HCT116 (cell line): ENCODE data around the gene ANO6. TPM values are rescaled to one million over a fixed set of nuclear protein-coding genes. Genes with fewer than 3 reads are reported as not detected.

Experiments used
- ATAC-seq: fragments of 200-7000 bp; cut with Tn5 transposase; 2 replicates; pipeline ENCODE4 v1.9.1; 2020; ENCODE audit warnings: mild to moderate bottlenecking, moderate library complexity
- BruUV-seq: library from RNA; stranded (reverse); fragments of 400-500 nt; replicated peaks from 2 replicates; lab custom pipeline; 2021; lab: Mats Ljungman, UMichigan
- CTCF ChIA-PET: fragments of 300-600 bp; sonication (Branson Sonifier 250); formaldehyde crosslinking; loops from one replicate; lab custom pipeline; 2021; ENCODE audit warnings: antibody characterized with exemption; lab: Charles Lee
- POLR2A ChIA-PET: fragments of 300-600, 350-600 bp; sonication (Branson Sonifier 250); formaldehyde crosslinking; loops from one replicate; lab custom pipeline; 2021; ENCODE audit warnings: antibody characterized with exemption; lab: Charles Lee
- RAD21 ChIA-PET, 2 experiments: fragments of 300-600 bp; sonication (Branson Sonifier 250); formaldehyde crosslinking; loops; one replicate each; lab custom pipeline; 2023; ENCODE audit warnings: low total read pairs in 2 of 2; ENCODE audit not compliant: uncharacterized antibody in 2 of 2, unreplicated experiment in 2 of 2, low non-redundant PET in 1 of 2; lab: Charles Lee
- DNase-seq: peaks from one replicate; pipeline ENCODE4 v3.0.0-alpha.2; 2010; ENCODE audit warnings: low read depth, low spot score
- H2AFZ ChIP-seq: fragments of 200-600 bp; shearing (Covaris generic), sonication (generic); 2 replicates; pipeline ENCODE4 v1.6.1; 2017; ENCODE audit warnings: low read depth, mixed run types, mixed read lengths, antibody characterized with exemption, low read length; ENCODE audit not compliant: poor library complexity, severe bottlenecking
- H3K27ac ChIP-seq: 2 replicates; pipeline ENCODE4 v1.5.1; 2012; ENCODE audit warnings: low read depth, low read length
- H3K27me3 ChIP-seq: fragments of 200-600 bp; sonication (generic); 2 replicates; pipeline ENCODE4 v1.6.1; 2016; ENCODE audit warnings: mixed run types, low read length, mixed read lengths; ENCODE audit not compliant: insufficient read depth
- H3K36me3 ChIP-seq, 2 experiments: fragments of 200-500 bp in 1 of 2; fragments of 200-600 bp in 1 of 2; sonication (Bioruptor generic) in 1 of 2; sonication (generic) in 1 of 2; 2 replicates each; pipeline versions ENCODE4 v1.5.1 to v1.6.1; 2014 to 2016; ENCODE audit warnings: low read length in 2 of 2, inconsistent platforms in 1 of 2, mixed read lengths in 1 of 2, mixed run types in 1 of 2; ENCODE audit not compliant: insufficient read depth in 2 of 2, control insufficient read depth in 1 of 2
- H3K4me1 ChIP-seq, 2 experiments: fragments of 200-600 bp in 1 of 2; sonication (generic) in 1 of 2; 2 replicates each; pipeline versions ENCODE4 v1.5.1 to v1.6.1; 2012 to 2017; ENCODE audit warnings: low read length in 2 of 2, inconsistent platforms in 1 of 2, mild to moderate bottlenecking in 1 of 2, mixed read lengths in 1 of 2, mixed run types in 1 of 2, moderate library complexity in 1 of 2; ENCODE audit not compliant: insufficient read depth in 2 of 2, control insufficient read depth in 1 of 2
- H3K4me2 ChIP-seq: fragments of 200-600 bp; sonication (generic); 2 replicates; pipeline ENCODE4 v1.6.1; 2017; ENCODE audit warnings: mixed run types, low read length, mixed read lengths
- H3K4me3 ChIP-seq, 2 experiments: fragments of 200-600 bp in 1 of 2; sonication (generic) in 1 of 2; replicated peaks in 1 of 2; 2 replicates each; pipeline ENCODE4 v1.5.1; 2011 to 2016; ENCODE audit warnings: low read length in 2 of 2, control low read depth in 1 of 2, low read depth in 1 of 2, mild to moderate bottlenecking in 1 of 2, mixed read lengths in 1 of 2, mixed run types in 1 of 2
- H3K79me2 ChIP-seq: fragments of 200-600 bp; sonication (generic); 2 replicates; pipeline ENCODE4 v1.6.1; 2017; ENCODE audit warnings: mild to moderate bottlenecking, mixed run types, low read length, moderate library complexity, mixed read lengths; ENCODE audit not compliant: insufficient read depth
- H3K9ac ChIP-seq: fragments of 200-600 bp; sonication (generic); 2 replicates; pipeline ENCODE4 v1.6.1; 2016; ENCODE audit warnings: low read length, mixed read lengths
- H3K9me2 ChIP-seq: fragments of 200-600 bp; sonication (generic), shearing (Covaris generic); 2 replicates; pipeline ENCODE4 v1.6.1; 2017; ENCODE audit warnings: mixed run types, mild to moderate bottlenecking, moderate library complexity; ENCODE audit not compliant: insufficient read depth
- H3K9me3 ChIP-seq, 2 experiments: fragments of 200-500 bp in 1 of 2; fragments of 200-600 bp in 1 of 2; sonication (Bioruptor generic) in 1 of 2; sonication (generic) in 1 of 2; 2 replicates each; pipeline ENCODE4 v1.6.1; 2014 to 2017; ENCODE audit warnings: low read length in 2 of 2, mixed read lengths in 2 of 2, inconsistent platforms in 1 of 2, low read depth in 1 of 2, mild to moderate bottlenecking in 1 of 2, mixed run types in 1 of 2, moderate library complexity in 1 of 2; ENCODE audit not compliant: control insufficient read depth in 1 of 2, insufficient read depth in 1 of 2
- H4K20me1 ChIP-seq: fragments of 200-600 bp; sonication (generic), shearing (Covaris generic); 2 replicates; pipeline ENCODE4 v1.6.1; 2017; ENCODE audit warnings: mixed run types, mild to moderate bottlenecking, moderate library complexity; ENCODE audit not compliant: insufficient read depth
- CBX3 ChIP-seq: IDR thresholded peaks from 2 replicates; pipeline ENCODE4 v1.6.1; 2012; ENCODE audit warnings: low read depth
- CEBPB ChIP-seq: IDR thresholded peaks from 2 replicates; pipeline ENCODE4 v1.6.1; 2012; ENCODE audit warnings: low read depth
- CTCF ChIP-seq, 3 experiments: fragments of 200-600 bp in 1 of 3; sonication (generic) in 1 of 3; IDR thresholded peaks in 2 of 3; conservative IDR thresholded peaks in 1 of 3; 2 replicates each; pipeline ENCODE4 v1.5.1; 2012 to 2017; ENCODE audit warnings: low read depth in 2 of 3, low read length in 2 of 3, antibody characterized with exemption in 1 of 3, borderline replicate concordance in 1 of 3, control low read depth in 1 of 3, mild to moderate bottlenecking in 1 of 3, mixed read lengths in 1 of 3, mixed run types in 1 of 3, moderate library complexity in 1 of 3; ENCODE audit not compliant: insufficient read depth in 1 of 3
- EGR1 ChIP-seq: IDR thresholded peaks from 2 replicates; pipeline ENCODE4 v1.6.1; 2012; ENCODE audit warnings: low read depth
- EZH2 ChIP-seq: fragments of 200-600 bp; sonication (generic); IDR thresholded peaks from 2 replicates; pipeline ENCODE4 v1.6.1; 2017; ENCODE audit warnings: antibody characterized with exemption, mixed run types
- EZH2phosphoT487 ChIP-seq: fragments of 200-600 bp; IDR thresholded peaks from 2 replicates; pipeline ENCODE4 v1.6.1; 2018; ENCODE audit warnings: antibody characterized with exemption, borderline replicate concordance
- FOSL1 ChIP-seq: IDR thresholded peaks from 2 replicates; pipeline ENCODE4 v1.6.1; 2012; ENCODE audit warnings: low read depth
- JUND ChIP-seq: IDR thresholded peaks from 2 replicates; pipeline ENCODE4 v1.6.1; 2012
- MAX ChIP-seq: IDR thresholded peaks from 2 replicates; pipeline ENCODE4 v1.6.1; 2012
- POLR2A ChIP-seq: IDR thresholded peaks from 2 replicates; pipeline ENCODE4 v1.7.0; 2011; ENCODE audit warnings: borderline replicate concordance; ENCODE audit not compliant: insufficient read depth, insufficient read length; ENCODE audit errors: extremely low read depth
- SRF ChIP-seq: IDR thresholded peaks from 2 replicates; pipeline ENCODE4 v1.6.1; 2012; ENCODE audit warnings: low read depth
- TCF7L2 ChIP-seq: IDR thresholded peaks from 2 replicates; pipeline ENCODE4 v1.7.0; 2011; ENCODE audit warnings: borderline replicate concordance, inconsistent platforms; ENCODE audit not compliant: insufficient read depth, insufficient read length; ENCODE audit errors: extremely low read depth
- ZFX ChIP-seq: fragments of 450-650 bp; IDR thresholded peaks from 2 replicates; pipeline ENCODE4 v1.6.1; 2017
- ZNF274 ChIP-seq: fragments of 200-500 bp; sonication (Bioruptor generic); IDR thresholded peaks from 2 replicates; pipeline ENCODE4 v1.6.1; 2014; ENCODE audit warnings: mild to moderate bottlenecking, low read depth, low read length, inconsistent platforms
- intact Hi-C: fragments of 100-400 bp; cut with micrococcal nuclease; formaldehyde crosslinking; loops from 2 replicates; pipeline ENCODE4 v1.10.0; 2022
- total RNA-seq: library from RNA; stranded (reverse); gene quantifications from one replicate; pipeline ENCODE4 v1.2.1, GENCODE V29; 2021; ENCODE audit not compliant: unreplicated experiment

The ANO6 gene
- total RNA-seq, 1 experiment from 2014 or later, result 36.7 TPM

DNA sequence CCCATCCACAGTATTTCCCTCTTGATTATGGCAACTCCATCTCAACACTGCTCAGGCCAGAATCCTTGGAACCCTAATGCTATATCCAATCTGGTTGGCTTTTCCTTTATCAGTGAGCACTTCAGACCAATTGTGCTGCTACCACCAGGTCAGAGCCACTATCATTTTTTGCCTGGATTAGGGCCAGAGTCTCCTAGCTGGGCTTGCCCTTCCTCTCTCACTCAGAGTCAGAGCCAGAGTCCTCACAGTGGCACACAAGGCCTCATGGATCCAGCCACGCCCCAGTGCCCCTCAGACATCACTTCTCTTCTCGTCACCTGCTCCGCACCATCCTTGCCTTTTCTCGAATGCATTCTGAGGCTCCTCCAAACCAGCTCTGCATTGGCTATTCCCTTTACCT, 211.1 kb downstream of the ANO6 start:
- Histone ChIP-seq H3K9me3 (no peaks in the 10 kb centered on the region), H4K20me1 (no peaks in the 10 kb centered on the region), H3K4me2 (no peak overlapping the region), H3K36me3 (peaks cover 0 to 4% of the 10 kb centered on the region in 2 experiments; a peak in 1 of 4 replicates), H3K9ac (no peak overlapping the region), H3K27me3 (no peaks in the 10 kb centered on the region), H2AFZ (no peak overlapping the region), H3K27ac (no peak overlapping the region), H3K9me2 (no peaks in the 10 kb centered on the region), H3K4me1 (no peaks in the 10 kb centered on the region), H3K4me3 (no peak overlapping the region), H3K79me2 (no peaks in the 10 kb centered on the region)
- TF ChIP-seq CBX3 (no peak), EZH2 (no peak), EGR1 (no peak), SRF (no peak), JUND (no peak), EZH2phosphoT487 (no peak), MAX (no peak), CTCF (IDR thresholded peaks at IDR 0.05 in 2 of 3, conservative IDR thresholded peaks at IDR 0.05 in 1 of 3; ENCODE audit: borderline replicate concordance in 1 of 3, insufficient read depth in 1 of 3, low read depth in 2 of 3, low read length in 2 of 3) (no peak), CEBPB (no peak), POLR2A (no peak), TCF7L2 (no peak), ZNF274 (no peak), FOSL1 (no peak), ZFX (no peak)
- ATAC-seq (no peak), DNase-seq (no peak)
- ChIA-PET RAD21 (no interaction called here), CTCF (no interaction called here), POLR2A (no interaction called here)
- intact Hi-C loops, result no loop called here
- BruUV-seq, result no TSS peak
